Ovary (tissue), 3 donors: ENCODE measurements around the gene TRDMT1.

Experiments used
- CTCF ChIP-seq, 3 donors: fragments of 450-650 bp in 2 of 3; fragments of 200-600 bp in 1 of 3; IDR thresholded peaks; one replicate each; pipeline versions ENCODE4 v1.5.1 to v1.8.0; 2016 to 2022; ENCODE audit warnings: antibody characterized with exemption in 3 of 3, mild to moderate bottlenecking in 1 of 3
- POLR2A ChIP-seq: fragments of 450-650 bp; IDR thresholded peaks from one replicate; pipeline ENCODE4 v1.6.1; 2017; ENCODE audit warnings: antibody characterized with exemption, mild to moderate bottlenecking, moderate library complexity
- donor health status: DM: no; HTN: no; CAD: no.

GRCh38 chr10:17203416-17203815 is 1.9 kb upstream of the TRDMT1 start:
- no peak for TF ChIP-seq POLR2A
- TF ChIP-seq CTCF (IDR thresholded peaks at IDR 0.05), result no peak
